Left ventricle myocardium inferior (tissue), 1 donor: ENCODE results near the gene NAMPT. TPM values are rescaled to one million over a fixed set of nuclear protein-coding genes. Genes with fewer than 3 reads are reported as not detected.

Experiments
- DNase-seq: peaks from one replicate; pipeline ENCODE4 v3.0.0-alpha.2; 2020
- H3K27ac ChIP-seq: fragments of 200-600 bp; replicated peaks from 2 replicates; pipeline ENCODE4 v1.8.0; 2021
- H3K27me3 ChIP-seq: fragments of 200-600 bp; 2 replicates; pipeline ENCODE4 v1.8.0; 2021; ENCODE audit warnings: low read depth
- H3K36me3 ChIP-seq: fragments of 200-600 bp; 2 replicates; pipeline ENCODE4 v1.8.0; 2021
- H3K4me1 ChIP-seq: fragments of 200-600 bp; 2 replicates; pipeline ENCODE4 v1.8.0; 2021
- H3K4me3 ChIP-seq: fragments of 200-600 bp; 2 replicates; pipeline ENCODE4 v1.8.0; 2021; ENCODE audit warnings: mild to moderate bottlenecking, moderate library complexity
- H3K9me3 ChIP-seq: fragments of 200-600 bp; replicated peaks from 2 replicates; pipeline ENCODE4 v1.8.0; 2021
- intact Hi-C: fragments of 100-400 bp; cut with micrococcal nuclease; formaldehyde crosslinking; loops from one replicate; pipeline ENCODE4 v1.11.0; 2022
- total RNA-seq: library from RNA; stranded (reverse); fragmentation: NEBNext Ultra II Directional; extraction: Animal tissue kit (Norgen Biotek cat#: 25700); gene quantifications from one replicate; pipeline ENCODE4 v1.2.1, GENCODE V29; 2021
- TF ChIP-seq, protein P1 (sequence below): fragments of 200-600 bp; IDR thresholded peaks from 2 replicates; pipeline ENCODE4 v1.8.0; 2021; ENCODE audit warnings: antibody characterized with exemption, mild to moderate bottlenecking, borderline replicate concordance
- donor health status: DM: no; HTN: yes; CAD: no; lungs with severe emphysema.

The NAMPT gene
- total RNA-seq, 1 donor from 2014 or later = 123 TPM

DNA sequence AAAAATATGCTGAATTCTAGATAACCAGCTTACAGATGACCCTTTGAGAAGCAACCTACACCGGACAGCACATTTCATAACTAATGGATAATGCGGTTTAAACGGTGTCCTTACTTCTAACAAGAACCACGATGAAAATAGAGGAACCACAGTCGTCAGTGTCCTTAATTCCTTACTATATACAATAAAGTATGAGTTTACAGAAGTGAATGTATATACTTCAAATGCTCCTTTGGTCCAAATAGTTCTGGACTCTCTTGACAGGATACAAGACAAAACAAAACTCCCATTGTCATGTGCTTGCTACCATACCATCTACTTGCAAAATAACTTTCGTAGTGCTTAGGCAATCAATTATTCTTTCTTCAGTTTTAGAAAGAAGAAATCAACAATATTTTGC lies 2.4 kb downstream of the NAMPT start:
- TF ChIP-seq, protein P1, sequence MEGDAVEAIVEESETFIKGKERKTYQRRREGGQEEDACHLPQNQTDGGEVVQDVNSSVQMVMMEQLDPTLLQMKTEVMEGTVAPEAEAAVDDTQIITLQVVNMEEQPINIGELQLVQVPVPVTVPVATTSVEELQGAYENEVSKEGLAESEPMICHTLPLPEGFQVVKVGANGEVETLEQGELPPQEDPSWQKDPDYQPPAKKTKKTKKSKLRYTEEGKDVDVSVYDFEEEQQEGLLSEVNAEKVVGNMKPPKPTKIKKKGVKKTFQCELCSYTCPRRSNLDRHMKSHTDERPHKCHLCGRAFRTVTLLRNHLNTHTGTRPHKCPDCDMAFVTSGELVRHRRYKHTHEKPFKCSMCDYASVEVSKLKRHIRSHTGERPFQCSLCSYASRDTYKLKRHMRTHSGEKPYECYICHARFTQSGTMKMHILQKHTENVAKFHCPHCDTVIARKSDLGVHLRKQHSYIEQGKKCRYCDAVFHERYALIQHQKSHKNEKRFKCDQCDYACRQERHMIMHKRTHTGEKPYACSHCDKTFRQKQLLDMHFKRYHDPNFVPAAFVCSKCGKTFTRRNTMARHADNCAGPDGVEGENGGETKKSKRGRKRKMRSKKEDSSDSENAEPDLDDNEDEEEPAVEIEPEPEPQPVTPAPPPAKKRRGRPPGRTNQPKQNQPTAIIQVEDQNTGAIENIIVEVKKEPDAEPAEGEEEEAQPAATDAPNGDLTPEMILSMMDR = no peak
- Histone ChIP-seq H3K27ac (peak overlapping the region; percentile 93), H3K9me3 (no peaks in the 10 kb centered on the region), H3K4me3 (peak overlapping the region; percentile 82), H3K36me3 (no peaks in the 10 kb centered on the region), H3K4me1 (peaks cover 77% of the 10 kb centered on the region), H3K27me3 (no peaks in the 10 kb centered on the region)
- DNase-seq = no peak
- intact Hi-C loops = no loop called here

DNA sequence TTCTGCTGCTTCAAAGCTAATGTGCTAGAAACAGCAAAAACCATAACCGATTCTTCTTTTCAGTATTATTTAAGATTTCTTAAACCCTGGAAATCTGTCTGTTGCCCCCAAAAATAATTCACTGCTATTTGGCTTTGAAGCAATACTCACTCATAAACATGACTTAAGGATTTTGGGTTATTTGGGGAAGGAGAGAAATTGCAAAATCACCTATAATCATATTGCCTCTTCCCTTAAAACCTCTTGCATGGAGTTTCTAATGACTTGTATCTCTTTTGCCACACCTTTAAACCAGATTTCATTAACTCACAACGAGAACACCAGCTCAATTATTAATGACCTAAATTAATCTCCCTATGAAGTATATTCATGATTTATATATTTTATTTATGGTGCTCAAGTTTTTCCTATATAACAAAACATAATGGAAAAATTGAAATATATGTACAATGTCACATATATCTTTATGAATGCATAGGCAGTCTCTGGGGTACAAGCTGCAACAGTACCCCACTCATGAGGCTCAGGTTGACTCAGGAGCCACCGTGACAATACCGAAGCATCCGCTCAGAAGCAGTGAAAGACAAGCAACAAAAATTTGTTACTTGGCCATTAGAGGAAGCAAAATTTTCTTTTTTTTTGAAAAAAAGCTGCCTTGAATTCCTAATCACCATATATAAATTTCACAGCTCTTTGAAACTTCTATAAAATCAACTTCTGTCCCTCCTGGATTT lies 3.0 kb downstream of the NAMPT start:
- intact Hi-C loops = no loop called here
- no peaks in the 10 kb centered on the region for H3K36me3 ChIP-seq
- TF ChIP-seq, protein P1 = no peak
- no peaks in the 10 kb centered on the region for H3K9me3 ChIP-seq
- H3K4me3 ChIP-seq = peak overlapping the region; percentile 82
- H3K27me3 ChIP-seq = no peaks in the 10 kb centered on the region
- DNase-seq = no peak
- H3K27ac ChIP-seq = peak overlapping the region; percentile 93
- H3K4me1 ChIP-seq = peaks cover 80% of the 10 kb centered on the region

DNA sequence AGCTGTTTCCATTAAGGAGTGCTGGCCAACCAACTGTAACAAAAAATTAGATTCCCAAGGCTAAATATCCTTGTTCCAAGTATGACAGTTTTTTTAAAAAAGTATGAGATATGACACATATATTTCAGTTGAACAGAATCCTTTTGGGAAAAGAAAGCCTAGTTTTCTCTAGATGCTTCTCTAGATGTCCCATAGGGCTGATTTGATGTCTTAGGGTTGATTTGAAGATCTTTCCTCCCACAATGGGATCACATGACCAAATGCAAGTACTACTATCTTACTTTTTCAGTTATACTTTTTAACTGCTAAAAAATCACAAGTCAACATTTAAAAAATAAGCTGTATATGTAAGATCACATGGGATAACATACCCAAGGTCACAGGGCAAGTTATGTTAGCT lies 3.7 kb downstream of the NAMPT start:
- intact Hi-C loops = no loop called here
- Histone ChIP-seq H3K4me3 (no peak overlapping the region), H3K4me1 (peaks cover 80% of the 10 kb centered on the region), H3K36me3 (peaks cover 6% of the 10 kb centered on the region), H3K9me3 (no peaks in the 10 kb centered on the region), H3K27me3 (no peaks in the 10 kb centered on the region), H3K27ac (no peak overlapping the region)
- TF ChIP-seq, protein P1 = no peak
- DNase-seq = no peak

DNA sequence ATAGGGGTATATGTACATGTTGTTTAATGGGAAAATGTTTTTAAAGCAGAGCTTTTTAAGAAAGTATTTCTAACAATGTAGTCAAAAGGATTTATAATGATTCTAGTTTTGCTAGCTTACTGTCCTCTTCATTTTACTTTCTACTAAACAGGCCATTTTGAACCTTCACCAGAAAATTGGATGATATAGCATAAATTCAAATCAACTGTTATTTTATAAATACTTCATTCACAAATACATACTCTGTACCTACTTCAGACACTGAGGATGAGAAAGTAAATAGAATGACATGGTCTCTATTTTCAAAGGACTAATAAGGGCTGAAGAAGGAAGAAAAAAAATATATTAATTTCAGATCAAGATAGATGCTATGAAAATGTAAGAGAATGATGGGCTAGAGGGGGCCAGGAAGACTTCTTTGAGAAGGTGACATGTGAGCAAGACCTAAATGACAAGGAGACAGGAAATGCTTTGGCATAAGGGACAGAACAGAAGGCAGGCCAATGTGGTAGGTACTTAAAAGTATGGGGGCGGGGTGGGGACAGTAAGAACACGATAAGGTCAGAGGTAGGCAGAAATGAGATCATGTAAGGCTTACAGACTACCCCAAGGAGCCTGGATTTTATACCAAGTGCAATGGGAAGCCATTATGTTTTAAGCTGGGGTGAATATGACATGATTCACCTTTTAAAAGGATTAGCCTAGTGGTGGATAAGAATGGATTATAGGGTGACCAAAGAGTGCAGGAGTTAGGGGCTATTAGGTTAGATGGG lies 5.2 kb downstream of the NAMPT start:
- DNase-seq = no peak
- TF ChIP-seq, protein P1 = no peak
- intact Hi-C loops = no loop called here
- H3K36me3 ChIP-seq = peaks cover 21% of the 10 kb centered on the region
- peaks cover 72% of the 10 kb centered on the region for H3K4me1 ChIP-seq
- H3K9me3 ChIP-seq = no peaks in the 10 kb centered on the region
- H3K27ac ChIP-seq = no peak overlapping the region
- H3K4me3 ChIP-seq = no peak overlapping the region
- no peaks in the 10 kb centered on the region for H3K27me3 ChIP-seq

DNA sequence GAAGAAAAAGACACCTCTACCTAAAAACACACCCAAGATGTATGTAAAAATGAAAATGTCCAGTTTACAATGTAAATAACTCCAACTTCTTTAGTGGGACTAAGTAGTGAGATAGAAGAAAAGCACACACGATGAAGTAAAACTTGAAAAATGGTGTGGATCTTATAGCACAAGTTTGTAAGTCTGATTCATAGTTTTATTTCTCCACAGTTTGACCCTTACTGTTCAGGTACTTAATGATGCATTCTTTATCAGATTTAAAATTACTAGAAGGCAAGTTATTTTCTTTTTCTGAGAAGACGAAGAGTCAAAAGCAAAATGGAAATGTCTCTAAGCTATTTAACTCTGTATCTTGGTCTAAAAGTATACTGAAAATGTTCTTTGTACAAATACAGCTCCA lies 6.1 kb downstream of the NAMPT start:
- no peaks in the 10 kb centered on the region for H3K9me3 ChIP-seq
- TF ChIP-seq, protein P1 = no peak
- H3K4me3 ChIP-seq = no peak overlapping the region
- H3K27ac ChIP-seq = no peak overlapping the region
- no peaks in the 10 kb centered on the region for H3K27me3 ChIP-seq
- H3K4me1 ChIP-seq = peaks cover 69% of the 10 kb centered on the region
- intact Hi-C loops = no loop called here
- DNase-seq = no peak
- peaks cover 30% of the 10 kb centered on the region for H3K36me3 ChIP-seq
